ENCODE measurements around the gene SH2B3. TPM values are rescaled to one million over a fixed set of nuclear protein-coding genes. Genes with fewer than 3 reads are reported as not detected.
"Not testable (repeated sequence)": the region's sequence is repeated elsewhere in the genome, so short reads cannot be mapped to it uniquely, and the experiment has no call there.

The SH2B3 gene
- total RNA-seq, 1 donor from 2014 or later = 18.1 TPM

GRCh38 chr12:111369496-111370220, 36.1 kb upstream of the SH2B3 start:
- no peak for DNase-seq
- H3K27ac Mint-ChIP-seq (ENCODE audit: unreplicated experiment) = no peak overlapping the region
- TF ChIP-seq CTCF (IDR thresholded peaks at IDR 0.05; ENCODE audit: partially characterized antibody, unreplicated experiment) = no peak
- H3K36me3 Mint-ChIP-seq (ENCODE audit: unreplicated experiment) = no peaks in the 10 kb centered on the region
- peaks cover 8% of the 10 kb centered on the region for H3K9me3 Mint-ChIP-seq (ENCODE audit: unreplicated experiment)
- peaks cover 5% of the 10 kb centered on the region for H3K4me1 Mint-ChIP-seq (ENCODE audit: low read depth, unreplicated experiment)
- peaks cover 10% of the 10 kb centered on the region for H3K27me3 Mint-ChIP-seq (ENCODE audit: unreplicated experiment)
- H3K4me3 Mint-ChIP-seq (ENCODE audit: unreplicated experiment) = peak overlapping the region; percentile 71

GRCh38 chr12:111373231-111373630, 32.5 kb upstream of the SH2B3 start:
- H3K4me1 Mint-ChIP-seq (ENCODE audit: low read depth, unreplicated experiment); H3K9me3 Mint-ChIP-seq (ENCODE audit: unreplicated experiment); H3K27me3 Mint-ChIP-seq (ENCODE audit: unreplicated experiment); H3K36me3 Mint-ChIP-seq (ENCODE audit: unreplicated experiment); DNase-seq; H3K27ac Mint-ChIP-seq (ENCODE audit: unreplicated experiment): not testable (repeated sequence)
- peak overlapping the region; percentile 6 for H3K4me3 Mint-ChIP-seq (ENCODE audit: unreplicated experiment)

- Mint-ChIP-seq H3K9me3 (ENCODE audit: unreplicated experiment) (peaks cover 4% of the 10 kb centered on the region), H3K36me3 (ENCODE audit: unreplicated experiment) (no peaks in the 10 kb centered on the region), H3K27me3 (ENCODE audit: unreplicated experiment) (peaks cover 4% of the 10 kb centered on the region), H3K4me3 (ENCODE audit: unreplicated experiment) (no peak overlapping the region), H3K27ac (ENCODE audit: unreplicated experiment) (no peak overlapping the region), H3K4me1 (ENCODE audit: low read depth, unreplicated experiment) (no peaks in the 10 kb centered on the region)
- no peak for DNase-seq
- no peak for TF ChIP-seq CTCF (IDR thresholded peaks at IDR 0.05; ENCODE audit: partially characterized antibody, unreplicated experiment)
Observed at GRCh38 chr12:111377440-111377839, 28.3 kb upstream of the SH2B3 start.

GRCh38 chr12:111379942-111380554, 25.7 kb upstream of the SH2B3 start:
- DNase-seq = no peak
- H3K4me3 Mint-ChIP-seq (ENCODE audit: unreplicated experiment) = no peak overlapping the region
- H3K4me1 Mint-ChIP-seq (ENCODE audit: low read depth, unreplicated experiment) = no peaks in the 10 kb centered on the region
- TF ChIP-seq CTCF (IDR thresholded peaks at IDR 0.05; ENCODE audit: partially characterized antibody, unreplicated experiment) = no peak
- peaks cover 2% of the 10 kb centered on the region for H3K9me3 Mint-ChIP-seq (ENCODE audit: unreplicated experiment)
- H3K36me3 Mint-ChIP-seq (ENCODE audit: unreplicated experiment) = no peaks in the 10 kb centered on the region
- peaks cover 4% of the 10 kb centered on the region for H3K27me3 Mint-ChIP-seq (ENCODE audit: unreplicated experiment)
- no peak overlapping the region for H3K27ac Mint-ChIP-seq (ENCODE audit: unreplicated experiment)

GRCh38 chr12:111384596-111384995, 21.1 kb upstream of the SH2B3 start:
- TF ChIP-seq CTCF (IDR thresholded peaks at IDR 0.05; ENCODE audit: partially characterized antibody, unreplicated experiment) = no peak
- Mint-ChIP-seq H3K27ac (ENCODE audit: unreplicated experiment) (no peak overlapping the region), H3K4me3 (ENCODE audit: unreplicated experiment) (no peak overlapping the region), H3K9me3 (ENCODE audit: unreplicated experiment) (no peaks in the 10 kb centered on the region), H3K27me3 (ENCODE audit: unreplicated experiment) (peaks cover 7% of the 10 kb centered on the region), H3K4me1 (ENCODE audit: low read depth, unreplicated experiment) (peaks cover 13% of the 10 kb centered on the region), H3K36me3 (ENCODE audit: unreplicated experiment) (no peaks in the 10 kb centered on the region)
- no peak for DNase-seq
